Vagina (tissue), 2 donors: Measurements from ENCODE around the gene ZBTB20. TPM values are rescaled to one million over a fixed set of nuclear protein-coding genes. Genes with fewer than 3 reads are reported as not detected.

ENCODE experiments used
- DNase-seq, 2 donors: peaks; one replicate each; pipeline ENCODE4 v3.0.0-alpha.2; 2017; ENCODE audit errors: extremely low spot score in 2 of 2
- H3K27ac ChIP-seq: fragments of 200-600 bp; sonication (generic); one replicate; pipeline ENCODE4 v1.5.1; 2019
- H3K27me3 ChIP-seq: fragments of 200-600 bp; sonication (generic); one replicate; pipeline ENCODE4 v1.5.1; 2019
- H3K36me3 ChIP-seq, 2 donors: fragments of 200-600 bp; sonication (generic); one replicate each; pipeline ENCODE4 v1.5.1; 2017 to 2019
- H3K4me1 ChIP-seq: fragments of 200-600 bp; sonication (generic); one replicate; pipeline ENCODE4 v1.5.1; 2019
- H3K4me3 ChIP-seq, 2 donors: fragments of 200-600 bp; sonication (generic); 1 replicate in 1 of 2; 2 replicates in 1 of 2; pipeline ENCODE4 v1.5.1; 2016 to 2019
- H3K9me3 ChIP-seq: fragments of 200-600 bp; sonication (generic); one replicate; pipeline ENCODE4 v1.5.1; 2019
- CTCF ChIP-seq, 3 experiments: fragments of 450-650 bp in 2 of 3; fragments of 200-600 bp in 1 of 3; sonication (generic) in 1 of 3; IDR thresholded peaks; one replicate each; pipeline ENCODE4 v1.5.1; 2017 to 2019; ENCODE audit warnings: antibody characterized with exemption in 3 of 3, mild to moderate bottlenecking in 2 of 3, moderate library complexity in 2 of 3
- POLR2A ChIP-seq, 2 donors: fragments of 450-650 bp; IDR thresholded peaks; one replicate each; pipeline ENCODE4 v1.6.1; 2017; ENCODE audit warnings: antibody characterized with exemption in 2 of 2, mild to moderate bottlenecking in 2 of 2, moderate library complexity in 2 of 2
- POLR2AphosphoS5 ChIP-seq, 2 donors: sonication (generic); formaldehyde crosslinking; IDR thresholded peaks; one replicate each; pipeline ENCODE4 v1.9.0; 2017; ENCODE audit warnings: antibody characterized with exemption in 2 of 2, mild to moderate bottlenecking in 2 of 2, low read depth in 1 of 2; ENCODE audit not compliant: insufficient read depth in 1 of 2
- intact Hi-C: fragments of 100-400 bp; cut with DNase I; formaldehyde crosslinking; loops from one replicate; pipeline ENCODE4 v1.15.1; 2023
- total RNA-seq: library from RNA; depleted of rRNA; stranded (reverse); fragments of >200 nt; gene quantifications from one replicate; pipeline ENCODE4 v1.2.3, GENCODE V29; 2016

ZBTB20 gene
- total RNA-seq, 1 donor from 2014 or later: 64.8 TPM

DNA sequence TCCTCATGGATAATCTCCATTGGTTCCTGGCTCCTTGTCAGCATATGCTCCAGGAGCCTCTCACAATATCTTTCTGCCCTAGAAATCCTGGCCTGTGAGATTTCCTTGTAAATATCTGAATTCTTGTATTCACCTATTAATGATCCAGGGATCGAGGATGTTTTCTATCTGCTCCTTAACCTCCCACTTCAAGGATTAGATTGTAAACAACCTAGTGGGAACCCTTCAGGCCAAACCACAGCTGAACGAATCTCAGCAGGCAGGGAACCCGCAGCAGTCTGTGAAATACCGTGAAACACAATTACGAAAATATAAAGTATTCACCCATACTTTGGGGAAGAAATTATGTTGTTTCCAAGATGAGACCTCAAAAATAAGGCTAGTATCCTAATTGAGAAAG, 637.3 kb downstream of the ZBTB20 start:
- intact Hi-C loops: no loop called here
- no peak overlapping the region for H3K4me3 ChIP-seq
- H3K27ac ChIP-seq: no peak overlapping the region
- peaks cover 14% of the 10 kb centered on the region for H3K4me1 ChIP-seq
- DNase-seq: no peak
- no peaks in the 10 kb centered on the region for H3K9me3 ChIP-seq
- no peaks in the 10 kb centered on the region for H3K27me3 ChIP-seq
- H3K36me3 ChIP-seq: no peaks in the 10 kb centered on the region
- TF ChIP-seq CTCF (IDR thresholded peaks at IDR 0.05) (no peak), POLR2A (IDR thresholded peaks at IDR 0.05) (no peak), POLR2AphosphoS5 (IDR thresholded peaks at IDR 0.05; ENCODE audit: insufficient read depth in 1 of 2, low read depth in 1 of 2) (no peak)

GRCh38 chr3:114508976-114509375, 638.1 kb downstream of the ZBTB20 start:
- Histone ChIP-seq H3K4me3 (no peak overlapping the region), H3K9me3 (no peaks in the 10 kb centered on the region), H3K27ac (no peak overlapping the region), H3K27me3 (no peaks in the 10 kb centered on the region), H3K36me3 (no peaks in the 10 kb centered on the region), H3K4me1 (peaks cover 14% of the 10 kb centered on the region)
- intact Hi-C loops: no loop called here
- no peak for DNase-seq
- no peak for TF ChIP-seq POLR2AphosphoS5 (IDR thresholded peaks at IDR 0.05; ENCODE audit: insufficient read depth in 1 of 2, low read depth in 1 of 2)
- no peak for TF ChIP-seq CTCF (IDR thresholded peaks at IDR 0.05)
- no peak for TF ChIP-seq POLR2A (IDR thresholded peaks at IDR 0.05)

DNA sequence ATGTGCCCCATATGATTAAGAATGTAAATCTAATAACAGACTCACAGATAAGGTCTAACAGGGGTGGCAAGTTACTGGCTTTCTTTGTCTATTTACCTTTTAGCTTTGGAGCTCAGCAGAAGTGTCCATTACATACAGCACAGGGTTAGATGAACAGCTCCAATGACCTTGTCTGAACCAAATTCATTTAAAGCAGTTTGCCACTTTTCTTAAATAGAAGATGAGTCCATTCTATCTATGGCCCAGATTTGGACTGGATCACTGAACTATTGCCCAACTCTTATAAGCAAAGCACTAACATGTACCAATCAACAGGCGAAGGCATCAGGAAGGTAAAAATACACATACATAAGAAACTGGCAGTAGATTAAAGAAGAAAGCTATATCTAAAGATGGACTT, 638.9 kb downstream of the ZBTB20 start:
- Histone ChIP-seq H3K36me3 (no peaks in the 10 kb centered on the region), H3K4me3 (no peak overlapping the region), H3K27ac (no peak overlapping the region), H3K27me3 (no peaks in the 10 kb centered on the region), H3K4me1 (peaks cover 14% of the 10 kb centered on the region), H3K9me3 (no peaks in the 10 kb centered on the region)
- intact Hi-C loops: no loop called here
- TF ChIP-seq CTCF (IDR thresholded peaks at IDR 0.05) (no peak), POLR2A (IDR thresholded peaks at IDR 0.05) (no peak), POLR2AphosphoS5 (IDR thresholded peaks at IDR 0.05; ENCODE audit: insufficient read depth in 1 of 2, low read depth in 1 of 2) (no peak)
- no peak for DNase-seq

DNA sequence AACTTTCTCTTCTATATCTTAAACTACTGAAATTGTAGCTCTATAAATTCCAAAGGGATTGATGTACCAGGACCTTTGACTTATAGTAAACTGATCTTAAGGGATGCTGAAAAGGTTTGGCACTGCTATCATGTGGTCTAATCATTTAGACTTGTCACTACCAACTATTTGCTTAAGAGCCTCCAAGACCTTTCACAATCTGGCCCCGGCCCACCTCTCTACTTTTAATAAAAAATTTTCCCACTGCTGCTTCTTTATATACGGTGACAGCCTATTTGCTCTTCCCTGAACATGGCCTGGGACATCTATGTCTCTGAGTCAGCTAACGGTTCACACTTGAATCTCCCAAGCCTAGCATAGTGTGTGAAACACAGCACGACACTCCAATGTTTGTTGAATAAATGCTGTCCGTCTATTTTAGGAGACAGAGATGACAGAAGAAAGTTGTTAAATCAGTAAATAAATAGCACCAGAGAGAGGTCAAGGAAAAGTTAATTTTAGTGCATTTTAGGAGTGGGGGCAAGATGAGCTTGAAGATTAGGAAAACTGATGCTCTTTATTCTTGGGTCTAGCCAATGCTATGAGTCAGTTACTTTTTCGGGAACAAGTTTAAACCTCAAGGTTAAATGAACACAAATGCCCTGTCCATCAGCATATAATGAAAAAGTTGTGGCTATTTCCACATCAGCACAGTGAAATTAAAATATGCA, 640.3 kb downstream of the ZBTB20 start:
- intact Hi-C loops: no loop called here
- H3K4me1 ChIP-seq: peaks cover 14% of the 10 kb centered on the region
- no peaks in the 10 kb centered on the region for H3K27me3 ChIP-seq
- peak overlapping the region; percentile 41 for H3K27ac ChIP-seq
- DNase-seq: no peak
- TF ChIP-seq POLR2A (IDR thresholded peaks at IDR 0.05): no peak
- TF ChIP-seq CTCF (IDR thresholded peaks at IDR 0.05): no peak
- TF ChIP-seq POLR2AphosphoS5 (IDR thresholded peaks at IDR 0.05; ENCODE audit: insufficient read depth in 1 of 2, low read depth in 1 of 2): no peak
- no peak overlapping the region for H3K4me3 ChIP-seq
- H3K9me3 ChIP-seq: no peaks in the 10 kb centered on the region
- no peaks in the 10 kb centered on the region for H3K36me3 ChIP-seq

DNA sequence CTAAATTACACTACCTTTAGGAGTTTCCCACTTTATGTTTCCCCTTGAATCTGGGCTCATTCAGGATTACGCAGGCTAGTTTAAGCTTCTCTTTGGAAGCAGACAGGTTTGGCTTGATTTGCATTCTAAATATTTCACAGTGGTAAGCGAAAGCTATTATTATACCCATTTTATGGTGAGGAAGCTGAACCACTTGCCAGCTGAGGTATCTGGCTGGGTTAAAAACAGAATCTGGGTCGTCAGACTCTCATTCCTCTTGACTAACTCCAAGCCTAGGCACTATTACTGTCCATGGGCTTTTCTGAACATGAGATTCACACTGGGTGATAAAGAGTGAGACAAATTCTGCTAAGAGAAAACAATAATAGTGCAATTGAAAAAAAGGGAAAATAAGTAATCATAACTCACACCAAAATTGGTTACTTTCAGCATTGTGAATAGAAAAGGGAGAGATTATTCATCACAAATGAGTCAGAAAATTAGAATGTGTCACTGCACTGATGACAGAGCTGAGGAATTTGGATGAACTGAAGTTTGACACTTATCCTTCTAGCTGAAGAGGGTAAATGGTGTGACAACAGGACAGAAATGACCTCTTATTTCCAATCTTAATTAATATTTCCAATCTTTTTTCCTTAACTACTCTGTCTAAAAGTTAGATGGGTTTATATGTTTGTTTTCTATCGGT, 642.0 kb downstream of the ZBTB20 start:
- no peak for DNase-seq
- intact Hi-C loops: no loop called here
- no peak overlapping the region for H3K27ac ChIP-seq
- no peak overlapping the region for H3K4me3 ChIP-seq
- H3K27me3 ChIP-seq: no peaks in the 10 kb centered on the region
- no peaks in the 10 kb centered on the region for H3K9me3 ChIP-seq
- peaks cover 14% of the 10 kb centered on the region for H3K4me1 ChIP-seq
- no peaks in the 10 kb centered on the region for H3K36me3 ChIP-seq
- TF ChIP-seq CTCF (IDR thresholded peaks at IDR 0.05) (no peak), POLR2AphosphoS5 (IDR thresholded peaks at IDR 0.05; ENCODE audit: insufficient read depth in 1 of 2, low read depth in 1 of 2) (no peak), POLR2A (IDR thresholded peaks at IDR 0.05) (no peak)
